HL-60/S4 treated with phorbol 12-myristate 13-acetate at 8.2 ng/mL for 4 days and 3 days (cell line): ENCODE data around the gene HTR3D.
"Not testable (repeated sequence)": the region's sequence is repeated elsewhere in the genome, so short reads cannot be mapped to it uniquely, and the experiment has no call there.

Experiments used
- in situ Hi-C: fragments of 300-500 bp; cut with MboI; formaldehyde crosslinking; loops from 2 replicates; pipeline ENCODE4 v1.15.0; 2022; ENCODE audit warnings: low sequenced_read_pairs

HTR3D gene

DNA sequence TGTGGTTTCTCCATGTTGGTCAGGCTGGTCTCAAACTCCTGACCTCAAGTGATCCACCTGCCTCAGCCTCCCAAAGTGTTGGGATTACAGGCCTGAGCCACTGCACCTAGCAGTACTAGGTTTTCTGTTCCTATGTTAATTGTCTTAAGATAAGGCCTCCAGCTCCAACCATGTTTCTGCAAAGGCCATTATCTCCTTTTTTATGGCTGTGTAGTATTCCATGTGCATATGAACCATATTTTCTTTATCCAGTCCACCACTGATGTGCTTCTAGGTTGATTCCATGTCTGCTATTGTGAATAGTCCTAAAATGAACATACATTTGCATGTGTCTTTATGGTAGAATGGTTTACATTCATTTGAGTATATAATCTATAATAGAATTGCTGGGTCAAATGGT is 31.1 kb downstream of the HTR3D start:
- in situ Hi-C loops: no loop called here

DNA sequence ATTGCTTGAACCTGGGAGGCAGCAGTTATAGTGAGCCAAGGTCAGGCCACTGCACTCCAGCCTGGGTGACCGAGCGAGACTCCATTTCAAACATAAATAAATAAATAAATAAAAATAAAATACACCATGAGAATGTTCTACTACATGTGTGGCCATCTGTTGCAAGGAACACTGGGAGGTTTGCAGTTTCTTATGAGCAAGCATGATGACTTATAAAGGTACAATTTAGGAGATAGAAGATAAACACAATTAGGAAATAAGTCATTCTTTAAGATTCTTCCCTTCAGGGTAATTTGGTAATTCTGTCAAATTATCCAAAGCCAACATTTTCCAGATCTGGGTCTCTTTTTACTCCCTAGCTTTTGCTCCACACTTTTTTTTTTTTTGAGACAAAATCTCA is 34.7 kb downstream of the HTR3D start:
- in situ Hi-C loops: no loop called here

DNA sequence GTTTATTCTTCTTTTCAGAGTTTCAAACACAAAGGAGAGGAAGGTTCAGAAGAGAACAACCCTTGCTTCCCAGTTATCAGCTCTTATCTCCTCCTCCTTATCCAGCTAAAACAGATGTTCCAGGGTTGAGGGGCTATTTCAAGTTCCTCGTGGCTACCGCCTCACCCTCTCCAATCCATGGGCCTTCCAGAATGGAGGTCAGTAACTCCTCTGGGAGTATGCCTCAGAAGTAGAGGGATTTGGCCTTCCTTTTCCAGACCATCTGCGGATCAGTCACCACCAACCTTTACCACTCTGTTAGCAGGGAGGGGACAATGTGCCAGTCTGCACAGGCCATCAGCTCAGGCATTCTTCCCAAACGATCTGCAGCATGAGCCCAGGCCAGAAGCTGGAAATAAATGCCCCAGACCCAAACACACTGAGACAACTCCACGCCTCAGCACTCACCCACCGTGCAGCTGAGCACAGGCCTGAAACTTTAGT is 36.1 kb downstream of the HTR3D start:
- in situ Hi-C loops: no loop called here

DNA sequence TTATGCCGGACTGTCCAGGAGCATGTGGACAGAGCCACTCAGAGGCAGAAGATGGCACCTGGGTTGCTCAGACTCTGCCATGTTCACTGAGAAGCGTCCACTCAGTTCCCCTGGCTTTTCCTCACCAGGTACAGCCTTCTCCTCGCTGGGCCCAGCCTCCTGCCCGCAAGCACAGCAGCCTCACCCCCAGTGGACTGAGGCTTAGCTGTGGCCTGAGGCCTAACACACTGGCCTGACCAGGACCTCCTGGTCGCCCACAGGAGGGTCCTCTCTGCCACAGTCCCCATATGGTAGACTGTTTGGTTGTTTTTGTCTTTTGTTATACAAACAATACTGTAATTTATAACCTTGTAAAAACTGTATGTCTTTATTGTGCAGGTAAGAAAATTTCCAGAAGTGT is 36.8 kb downstream of the HTR3D start:
- in situ Hi-C loops: no loop called here

DNA sequence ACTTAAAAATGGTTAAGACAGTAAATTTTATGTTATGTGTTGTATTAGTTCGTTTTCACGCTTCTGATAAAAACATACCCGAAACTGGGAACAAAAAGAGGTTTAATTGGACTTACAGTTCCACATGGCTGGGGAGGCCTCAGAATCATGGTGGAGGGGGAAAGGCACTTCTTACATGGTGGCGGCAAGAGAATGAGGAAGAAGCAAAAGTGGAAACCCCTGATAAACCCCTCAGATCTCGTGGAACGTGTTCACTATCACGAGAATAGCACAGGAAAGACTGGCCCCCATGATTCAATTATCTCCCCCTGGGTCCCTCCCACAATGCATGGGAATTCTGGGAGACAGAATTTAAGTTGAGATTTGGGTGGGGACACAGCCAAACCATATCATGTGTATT is 39.6 kb downstream of the HTR3D start:
- in situ Hi-C loops: not testable (repeated sequence)

DNA sequence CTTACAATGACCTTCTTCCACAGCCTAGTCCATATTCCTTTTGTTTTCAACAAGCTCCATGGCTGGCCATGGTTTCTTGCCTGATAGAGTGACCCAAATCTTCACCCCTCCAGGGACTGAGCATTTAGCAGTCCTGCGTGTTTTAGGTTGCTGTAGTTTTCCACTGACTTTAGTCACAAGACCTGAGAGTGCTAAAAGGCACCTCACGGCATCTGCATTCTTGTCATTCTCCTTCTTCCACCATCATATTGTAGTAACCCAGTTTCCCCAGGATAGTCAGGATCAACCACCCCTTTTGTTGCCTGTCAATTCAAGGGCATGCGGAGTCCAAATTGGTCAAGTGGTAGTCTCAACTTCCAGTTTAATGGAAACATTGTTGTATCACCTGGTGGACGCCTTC is 42.1 kb downstream of the HTR3D start:
- in situ Hi-C loops: no loop called here

DNA sequence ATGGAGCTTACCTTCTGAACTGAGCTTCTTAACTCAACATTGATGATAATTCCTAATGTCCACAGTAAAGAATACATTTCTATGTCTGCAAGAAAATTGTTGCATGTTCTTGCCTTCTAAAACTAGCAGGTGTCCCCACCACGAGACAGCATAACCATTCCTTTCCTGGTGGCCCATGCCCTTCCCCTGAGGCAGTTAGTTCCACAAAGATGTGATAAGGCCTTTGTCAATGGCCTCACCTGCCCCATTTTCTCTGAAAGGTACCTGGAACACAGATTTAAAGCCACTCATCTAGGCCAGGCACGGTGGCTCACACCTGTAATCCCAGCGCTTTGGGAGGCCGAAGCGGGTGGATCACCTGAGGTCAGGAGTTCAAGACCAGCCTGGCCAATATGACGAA is 44.4 kb downstream of the HTR3D start:
- in situ Hi-C loops: no loop called here

DNA sequence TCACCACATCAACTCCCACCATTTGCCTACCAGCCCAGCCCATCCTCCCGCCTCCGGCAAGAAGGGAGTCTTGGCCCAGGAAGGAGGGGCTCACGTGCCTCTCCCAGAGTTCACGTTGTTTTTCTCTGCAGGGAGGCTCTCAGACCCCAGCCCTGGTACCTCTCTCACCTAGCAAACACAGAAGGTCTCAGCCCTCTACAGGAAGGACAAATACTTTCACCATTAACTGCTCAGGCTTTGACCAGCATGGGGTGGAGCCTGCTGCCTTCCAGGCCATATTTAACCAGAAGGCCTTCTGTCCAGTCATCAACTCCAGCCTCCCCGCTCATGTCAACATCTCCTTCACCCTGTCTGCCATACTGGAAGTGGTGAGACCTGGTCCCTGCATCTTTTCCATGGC is 46.3 kb downstream of the HTR3D start:
- in situ Hi-C loops: no loop called here

DNA sequence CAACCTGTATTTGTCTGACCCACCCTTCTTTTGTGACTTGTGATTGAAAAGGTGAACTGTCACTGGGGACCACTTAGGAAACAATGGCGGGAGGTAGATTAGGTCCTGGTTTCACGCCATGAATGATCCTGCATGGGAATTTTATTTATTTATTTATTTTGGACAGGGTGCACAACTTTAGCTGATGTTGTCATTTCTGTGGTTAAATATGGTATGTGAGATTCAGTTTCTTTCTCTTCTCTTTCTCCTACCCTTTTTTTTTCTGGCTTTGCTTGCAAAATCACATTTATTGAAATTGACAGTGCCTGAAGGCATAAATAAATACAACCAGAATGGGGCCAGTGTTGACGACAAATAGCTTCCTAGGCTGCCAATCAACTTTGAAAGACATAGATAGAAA is 47.3 kb downstream of the HTR3D start:
- in situ Hi-C loops: no loop called here

DNA sequence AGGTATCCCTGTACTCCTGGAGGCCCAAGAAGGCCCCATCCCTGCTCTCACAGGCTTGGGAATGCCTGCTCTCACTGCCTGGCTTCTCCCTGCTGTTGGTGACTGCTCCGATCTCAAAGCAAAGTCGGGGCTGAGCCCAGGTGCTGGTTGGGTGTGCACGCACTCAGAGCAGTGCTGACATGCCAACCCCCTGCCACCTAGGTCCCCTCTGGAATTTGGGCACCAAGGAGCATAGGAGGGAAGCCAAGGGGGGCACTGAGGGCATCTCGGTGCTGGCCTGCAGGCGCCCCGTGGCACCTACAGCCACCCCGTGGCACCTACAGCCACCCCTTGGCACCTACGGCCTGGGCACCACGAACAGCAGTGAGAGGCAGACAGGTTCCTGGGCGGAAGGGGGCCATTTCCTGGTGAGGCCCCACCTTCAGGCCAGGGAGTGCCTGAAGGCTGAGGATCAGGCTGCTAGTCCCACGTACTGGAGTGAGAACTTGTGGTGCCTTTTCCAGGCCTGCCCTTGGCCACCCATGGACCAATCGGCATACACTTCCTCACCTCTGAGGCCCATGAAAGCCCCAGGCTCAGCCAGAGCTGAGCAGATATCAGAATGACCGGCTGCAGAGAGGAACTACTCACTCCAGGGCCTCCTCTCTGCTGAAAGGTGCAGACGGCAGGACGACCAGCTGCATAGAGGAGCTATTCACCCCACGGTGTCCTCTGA is 49.7 kb downstream of the HTR3D start:
- in situ Hi-C loops: no loop called here

DNA sequence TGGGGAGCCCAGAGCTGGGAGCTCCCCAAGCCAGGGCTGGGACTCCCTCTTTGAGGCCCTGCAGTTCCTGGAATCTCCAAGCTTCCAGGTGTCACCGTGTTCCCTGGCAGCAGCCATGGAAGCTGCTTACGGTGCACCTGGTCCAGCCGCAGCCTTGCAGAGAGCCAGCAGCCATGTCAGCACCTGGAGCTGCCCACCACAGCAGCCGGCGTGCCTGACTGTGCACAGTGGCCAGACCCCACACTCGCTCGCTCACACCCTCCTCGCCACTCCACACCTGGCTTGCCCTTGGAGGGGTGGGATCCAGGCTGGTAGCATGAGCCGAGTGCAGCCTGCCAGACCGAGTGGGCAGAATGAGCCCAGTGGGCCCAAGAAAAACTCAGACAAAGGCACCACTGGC is 50.5 kb downstream of the HTR3D start:
- in situ Hi-C loops: no loop called here

DNA sequence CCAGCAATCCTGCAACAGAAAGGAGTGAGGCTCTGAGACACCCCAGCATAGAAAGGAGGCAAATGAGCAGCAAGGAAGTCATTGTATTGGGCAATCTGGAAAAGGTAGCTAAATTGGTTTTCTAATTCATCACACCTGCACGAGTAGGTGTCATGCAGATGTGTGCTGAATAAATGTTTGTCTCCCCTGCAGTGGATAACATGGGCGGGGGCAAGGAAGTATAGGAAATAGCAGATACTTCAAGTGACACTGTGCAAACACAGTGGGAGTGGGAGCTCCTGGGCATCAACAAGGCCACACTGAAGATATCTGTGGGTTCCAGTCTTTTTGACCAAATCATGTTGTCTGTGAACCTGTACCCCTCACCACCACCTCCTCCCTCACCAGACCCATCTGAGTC is 50.9 kb downstream of the HTR3D start:
- in situ Hi-C loops: no loop called here

DNA sequence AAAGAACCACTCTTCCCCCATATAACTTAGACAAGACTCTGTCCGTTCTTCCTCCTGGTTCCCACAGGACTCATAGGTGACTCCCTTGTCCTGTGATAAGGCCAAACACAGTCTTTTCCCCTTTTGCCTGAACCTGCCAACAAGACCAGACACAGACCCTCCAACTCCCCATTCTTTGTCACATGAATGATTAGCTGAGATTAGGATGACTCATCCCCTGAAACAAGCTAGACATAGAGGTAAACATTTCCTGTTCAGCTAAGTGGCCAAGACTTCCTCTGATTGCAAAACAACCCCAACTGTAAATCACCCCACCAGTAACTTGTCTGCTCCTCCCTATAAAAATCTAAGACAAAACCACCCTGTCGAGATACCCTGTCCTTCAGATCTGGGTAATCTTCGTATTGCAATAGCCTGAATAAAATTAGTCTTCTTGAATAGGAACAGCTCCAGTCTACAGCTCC is 53.9 kb downstream of the HTR3D start:
- in situ Hi-C loops: no loop called here
